Tibial artery (tissue), 4 donors: ENCODE data around the gene ADGRL2.

Experiments used
- DNase-seq, 2 donors: peaks; one replicate each; pipeline ENCODE4 v3.0.0-alpha.2; 2019
- H3K27ac ChIP-seq, 2 donors: fragments of 200-600 bp; sonication (generic) in 1 of 2; 1 replicate in 1 of 2; 2 replicates in 1 of 2; pipeline ENCODE4 v1.5.1; 2018 to 2019; ENCODE audit warnings: mild to moderate bottlenecking in 1 of 2
- H3K27me3 ChIP-seq, 2 donors: fragments of 200-600 bp; sonication (generic) in 1 of 2; one replicate each; pipeline versions ENCODE4 v1.5.1 to v1.6.0; 2016 to 2019
- H3K36me3 ChIP-seq, 3 donors: fragments of 200-600 bp; sonication (generic) in 2 of 3; one replicate each; pipeline ENCODE4 v1.5.1; 2016 to 2019; ENCODE audit warnings: mild to moderate bottlenecking in 2 of 3
- H3K4me1 ChIP-seq, 4 donors: fragments of 200-600 bp; sonication (generic) in 2 of 4; 1 replicate in 3 of 4; 2 replicates in 1 of 4; pipeline ENCODE4 v1.5.1; 2016 to 2019
- H3K4me3 ChIP-seq, 2 donors: fragments of 200-600 bp; sonication (generic) in 1 of 2; 1 replicate in 1 of 2; 2 replicates in 1 of 2; pipeline ENCODE4 v1.5.1; 2018 to 2019; ENCODE audit warnings: mild to moderate bottlenecking in 2 of 2
- H3K9me3 ChIP-seq, 3 donors: fragments of 200-600 bp; sonication (generic) in 1 of 3; one replicate each; pipeline ENCODE4 v1.5.1; 2016 to 2019
- CTCF ChIP-seq, 2 experiments: fragments of 200-600 bp in 1 of 2; fragments of 450-650 bp in 1 of 2; IDR thresholded peaks; one replicate each; pipeline ENCODE4 v1.5.1; 2017 to 2019; ENCODE audit warnings: antibody characterized with exemption in 2 of 2, mild to moderate bottlenecking in 1 of 2, moderate library complexity in 1 of 2
- intact Hi-C: fragments of 100-400 bp; cut with DNase I; formaldehyde crosslinking; loops from one replicate; pipeline ENCODE4 v1.15.0; 2023; ENCODE audit warnings: low total_unique reads

ADGRL2 gene

GRCh38 chr1:81887421-81888144, 86.8 kb downstream of the ADGRL2 start:
- no peak for TF ChIP-seq CTCF (IDR thresholded peaks at IDR 0.05)
- Histone ChIP-seq H3K4me3 (no peak overlapping the region), H3K36me3 (no peaks in the 10 kb centered on the region), H3K27me3 (no peaks in the 10 kb centered on the region), H3K4me1 (peaks cover 0 to 17% (median 6%) of the 10 kb centered on the region in 4 donors), H3K27ac (no peak overlapping the region), H3K9me3 (no peaks in the 10 kb centered on the region)
- DNase-seq, result no peak
- intact Hi-C loops, result no loop called here

GRCh38 chr1:81889166-81889565, 88.4 kb downstream of the ADGRL2 start:
- intact Hi-C loops, result no loop called here
- TF ChIP-seq CTCF (IDR thresholded peaks at IDR 0.05), result no peak
- H3K4me1 ChIP-seq, result peaks cover 0 to 30% (median 8%) of the 10 kb centered on the region in 4 donors
- H3K36me3 ChIP-seq, result no peaks in the 10 kb centered on the region
- no peaks in the 10 kb centered on the region for H3K27me3 ChIP-seq
- H3K27ac ChIP-seq, result no peak overlapping the region
- DNase-seq, result no peak
- H3K9me3 ChIP-seq, result no peaks in the 10 kb centered on the region
- H3K4me3 ChIP-seq, result no peak overlapping the region

DNA sequence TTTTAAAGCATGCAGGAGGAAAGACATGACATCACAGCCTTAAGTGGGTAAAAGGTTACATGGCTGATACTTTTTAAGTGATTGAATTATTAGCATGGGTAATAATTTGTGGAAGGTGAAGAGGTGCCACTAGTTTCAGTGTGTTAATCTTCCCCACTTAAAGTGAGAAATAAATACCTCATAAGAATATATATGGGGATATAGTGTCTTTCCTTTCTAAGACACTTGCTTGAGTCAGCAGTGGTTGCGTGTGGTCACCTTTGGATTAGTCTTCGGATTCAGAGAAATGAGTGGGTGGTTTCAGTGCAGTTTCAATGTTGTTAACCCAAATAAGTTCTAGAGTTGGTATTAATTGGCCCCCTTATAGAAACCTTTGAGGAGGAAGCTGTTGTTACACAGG, 94.1 kb downstream of the ADGRL2 start:
- no peaks in the 10 kb centered on the region for H3K27me3 ChIP-seq
- no peak overlapping the region for H3K4me3 ChIP-seq
- H3K9me3 ChIP-seq, result no peaks in the 10 kb centered on the region
- no peak overlapping the region for H3K27ac ChIP-seq
- H3K36me3 ChIP-seq, result no peaks in the 10 kb centered on the region
- H3K4me1 ChIP-seq, result peaks cover 0 to 51% (median 2%) of the 10 kb centered on the region in 4 donors
- TF ChIP-seq CTCF (IDR thresholded peaks at IDR 0.05), result no peak
- no peak for DNase-seq
- intact Hi-C loops, result no loop called here

- no peaks in the 10 kb centered on the region for H3K9me3 ChIP-seq
- peaks cover 0 to 34% (median 0%) of the 10 kb centered on the region in 4 donors for H3K4me1 ChIP-seq
- TF ChIP-seq CTCF (IDR thresholded peaks at IDR 0.05), result no peak
- no peaks in the 10 kb centered on the region for H3K27me3 ChIP-seq
- intact Hi-C loops, result no loop called here
- DNase-seq, result no peak
- H3K36me3 ChIP-seq, result no peaks in the 10 kb centered on the region
- no peak overlapping the region for H3K27ac ChIP-seq
- H3K4me3 ChIP-seq, result no peak overlapping the region
Measured at GRCh38 chr1:81899214-81899821, 98.6 kb downstream of the ADGRL2 start.

DNA sequence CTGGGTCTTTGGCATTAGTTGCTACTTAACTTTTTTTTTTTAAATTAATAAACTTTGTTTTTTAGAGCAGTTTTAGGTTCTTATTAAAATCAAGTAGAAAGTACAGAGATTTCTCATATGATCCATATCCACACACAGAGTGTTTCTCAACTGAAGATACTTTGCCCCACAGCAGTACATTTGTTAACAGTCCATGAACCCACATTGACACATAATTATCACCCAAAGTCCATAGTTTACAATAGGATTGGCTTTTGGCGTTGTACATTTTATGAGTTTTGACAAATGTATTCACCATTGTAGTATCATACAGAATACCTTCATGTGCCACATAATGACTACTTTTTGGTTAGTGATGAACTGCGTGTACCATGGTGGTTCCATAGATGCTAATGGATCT, 106.8 kb downstream of the ADGRL2 start:
- Histone ChIP-seq H3K27ac (no peak overlapping the region), H3K36me3 (peaks cover 0 to 5% (median 0%) of the 10 kb centered on the region in 3 donors), H3K4me1 (peaks cover 0 to 14% (median 3%) of the 10 kb centered on the region in 4 donors), H3K9me3 (no peaks in the 10 kb centered on the region), H3K27me3 (no peaks in the 10 kb centered on the region), H3K4me3 (no peak overlapping the region)
- intact Hi-C loops, result no loop called here
- no peak for TF ChIP-seq CTCF (IDR thresholded peaks at IDR 0.05)
- DNase-seq, result no peak
